K562 (cell line): ENCODE measurements around the gene FIZ1. TPM values are rescaled to one million over a fixed set of nuclear protein-coding genes. Genes with fewer than 3 reads are reported as not detected.

Experiments
- ATAC-seq: fragments of 200-7000 bp; cut with Tn5 transposase; 3 replicates; pipeline ENCODE4 v1.9.1; 2020; ENCODE audit warnings: moderate library complexity
- BruUV-seq: library from RNA; stranded (reverse); fragments of 400-500 nt; replicated peaks from 2 replicates; lab custom pipeline; 2021; lab: Mats Ljungman, UMichigan
- CTCF ChIA-PET: fragments of 300-600 bp; formaldehyde crosslinking; extraction: SDS; loops from one replicate; lab custom pipeline; 2021; ENCODE audit warnings: low intra/inter-chr PET ratio; lab: Yijun Ruan, JAX
- POLR2A ChIA-PET: fragments of 300-600, 350-650 bp; sonication (Branson Sonifier 250); formaldehyde crosslinking; extraction: SDS; loops from one replicate; lab custom pipeline; 2021; ENCODE audit warnings: antibody characterized with exemption, inconsistent platforms; lab: Yijun Ruan, JAX
- DNase-seq, 4 experiments: peaks; one replicate each; pipeline versions ENCODE4 v3.0.0 to v3.0.0-alpha.2; 2011 to 2018; ENCODE audit warnings: low spot score in 3 of 4, mixed read lengths in 3 of 4; ENCODE audit errors: extremely low read depth in 1 of 4
- FAIRE-seq: peaks from 2 replicates; lab custom pipeline; 2011; peaks lifted over from hg19 to GRCh38; lab: Jason Lieb, UNC
- H2AFZ ChIP-seq: 2 replicates; pipeline ENCODE4 v1.6.0; 2011; ENCODE audit warnings: low read depth, low read length, control low read depth, inconsistent platforms
- H3K27ac ChIP-seq: fragments of 200-600 bp; 3 replicates; pipeline ENCODE4 v1.8.0; 2011; ENCODE audit warnings: low read depth, mild to moderate bottlenecking, control low read depth, inconsistent platforms, low read length, moderate library complexity, mixed read lengths; ENCODE audit errors: extremely low read depth
- H3K27me3 ChIP-seq, 2 experiments: fragments of 300-600 bp in 1 of 2; 2 replicates in 1 of 2; 3 replicates in 1 of 2; pipeline versions ENCODE4 v1.6.0 to v1.8.0; 2011; ENCODE audit warnings: inconsistent platforms in 2 of 2, low read length in 2 of 2, mild to moderate bottlenecking in 1 of 2, mixed read lengths in 1 of 2, moderate library complexity in 1 of 2; ENCODE audit not compliant: control insufficient read depth in 2 of 2, insufficient read depth in 2 of 2
- H3K36me3 ChIP-seq: fragments of 300-600 bp; 3 replicates; pipeline ENCODE4 v1.8.0; 2011; ENCODE audit warnings: mild to moderate bottlenecking, low read length, inconsistent platforms; ENCODE audit not compliant: control insufficient read depth, insufficient read depth
- H3K4me1 ChIP-seq, 2 experiments: fragments of 200-600 bp in 1 of 2; replicated peaks in 1 of 2; 2 replicates in 1 of 2; 3 replicates in 1 of 2; pipeline versions ENCODE4 v1.5.1 to v1.8.0; 2011; ENCODE audit warnings: inconsistent platforms in 2 of 2, low read length in 2 of 2, mild to moderate bottlenecking in 1 of 2, mixed read lengths in 1 of 2, moderate library complexity in 1 of 2; ENCODE audit not compliant: control insufficient read depth in 2 of 2, insufficient read depth in 2 of 2
- H3K4me2 ChIP-seq: 2 replicates; pipeline ENCODE4 v1.6.1; 2011; ENCODE audit warnings: low read length, control low read depth, inconsistent platforms, mixed read lengths; ENCODE audit not compliant: insufficient read depth
- H3K4me3 ChIP-seq: fragments of 200-600 bp; sonication (generic), shearing (Covaris generic); 2 replicates; pipeline ENCODE4 v1.5.1; 2016; ENCODE audit warnings: control low read depth, inconsistent platforms
- H3K79me2 ChIP-seq: fragments of 200-600 bp; 3 replicates; pipeline ENCODE4 v1.8.0; 2011; ENCODE audit warnings: low read length, inconsistent platforms; ENCODE audit not compliant: control insufficient read depth, insufficient read depth
- H3K9ac ChIP-seq, 2 experiments: 2 replicates each; pipeline versions ENCODE4 v1.6.0 to v1.6.1; 2011; ENCODE audit warnings: low read depth in 2 of 2, low read length in 2 of 2, control low read depth in 1 of 2, inconsistent platforms in 1 of 2, mild to moderate bottlenecking in 1 of 2, mixed read lengths in 1 of 2; ENCODE audit not compliant: insufficient read depth in 1 of 2
- H3K9me1 ChIP-seq: one replicate; pipeline ENCODE4 v1.6.0; 2011; ENCODE audit warnings: inconsistent platforms, mild to moderate bottlenecking, low read length, moderate library complexity; ENCODE audit not compliant: control insufficient read depth, insufficient read depth
- H3K9me3 ChIP-seq: replicated peaks from 2 replicates; pipeline ENCODE4 v1.5.1; 2011; ENCODE audit warnings: low read depth, low read length, inconsistent platforms; ENCODE audit not compliant: control insufficient read depth, insufficient read depth
- H4K20me1 ChIP-seq: replicated peaks from 2 replicates; pipeline ENCODE4 v1.6.1; 2011; ENCODE audit warnings: low read length, inconsistent platforms, mixed read lengths; ENCODE audit not compliant: control insufficient read depth, insufficient read depth
- ZNF23 ChIP-seq: fragments of 250-450 bp; sonication (Bioruptor Pico); IDR thresholded peaks from 2 replicates; pipeline ENCODE4 v1.4.0; 2020; ENCODE audit warnings: mild to moderate bottlenecking
- WGBS: fragments of 100-300 bp; shearing (Covaris generic); methylation state at CpG from one replicate; pipeline ENCODE4 v1.1.6; 2016; ENCODE audit warnings: low coverage, mixed read lengths; ENCODE audit not compliant: insufficient coverage; ENCODE audit errors: missing lambda C conversion rate; 5-methylcytosine and 5-hydroxymethylcytosine counted together
- in situ Hi-C: fragments of 300-500 bp; cut with MboI; formaldehyde crosslinking; loops from 4 replicates; pipeline ENCODE4 v1.15.0; 2018; ENCODE audit warnings: inconsistent platforms, mixed read lengths
- intact Hi-C: fragments of 100-400 bp; cut with micrococcal nuclease; formaldehyde crosslinking; loops from 2 replicates; pipeline ENCODE4 v1.14.2; 2022
- polyA plus RNA-seq, 8 experiments: library from polyadenylated mRNA; depleted of rRNA in 4 of 8; stranded (reverse) in 5 of 8; unstranded in 3 of 8; fragments of >200 nt; fragmentation: Nextera tagmentation in 2 of 8; fragmentation: Illumina TruSeq in 1 of 8; extraction: Ambion mirVana in 2 of 8; extraction: Trizol in 1 of 8; gene quantifications; 2 replicates each; pipeline versions ENCODE4 v1.2.1 to v1.2.3, GENCODE V29; 2011 to 2014; ENCODE audit warnings: inconsistent platforms in 1 of 8, missing spikeins in 1 of 8
- total RNA-seq, 7 experiments: library from RNA; depleted of rRNA in 6 of 7; stranded (reverse); fragments of >200 nt in 6 of 7; fragmentation: Illumina TruSeq in 2 of 7; extraction: Trizol in 2 of 7; gene quantifications; 2 replicates each; pipeline versions ENCODE4 v1.2.1 to v1.2.3, GENCODE V29; 2011 to 2021; ENCODE audit warnings: low replicate concordance in 1 of 7
- TF ChIP-seq, protein P1 (sequence below), 3 experiments: IDR thresholded peaks in 2 of 3; conservative IDR thresholded peaks in 1 of 3; 2 replicates each; pipeline ENCODE4 v1.5.1; 2011 to 2012; ENCODE audit warnings: low read length in 3 of 3, mild to moderate bottlenecking in 3 of 3, control low read depth in 2 of 3, improper control_type of control experiment in 1 of 3, inconsistent platforms in 1 of 3, low read depth in 1 of 3, mixed read lengths in 1 of 3, moderate library complexity in 1 of 3; ENCODE audit not compliant: insufficient read depth in 2 of 3

Gene FIZ1
- total and polyA plus RNA-seq, 9 of the 15 experiments (the other 6 are each of a cell fraction or from before 2014, with no cell fraction given) = 0.79 to 17.5 (median 5.5) TPM

DNA sequence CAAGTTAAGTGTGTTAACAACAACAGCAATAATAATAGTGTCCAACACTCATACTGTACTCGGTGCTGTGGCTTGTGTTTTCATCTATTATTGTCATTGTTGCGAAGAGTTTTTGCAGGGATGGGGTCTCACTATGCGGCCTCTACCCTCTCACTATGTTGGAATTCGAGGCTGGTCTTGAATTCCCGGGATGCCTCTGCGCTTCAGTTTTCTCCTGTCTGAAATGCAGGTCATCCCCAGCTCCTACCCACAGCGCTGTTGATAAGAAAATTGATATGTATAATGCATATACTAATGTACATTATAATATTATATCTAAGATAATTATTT is 49.0 kb downstream of the FIZ1 start:
- Histone ChIP-seq H4K20me1 (no peaks in the 10 kb centered on the region), H3K27me3 (peaks cover 0 to 8% of the 10 kb centered on the region in 2 experiments; a peak in 3 of 5 replicates), H3K9me3 (no peaks in the 10 kb centered on the region), H3K4me3 (no peak overlapping the region), H3K9ac (peak overlapping the region in 1 of 2 experiments; percentile 81; a peak in 2 of 4 replicates), H3K27ac (no peak overlapping the region), H3K4me2 (peak overlapping the region; percentile 3; the same call in 1 of the 2 replicates), H2AFZ (peak overlapping the region; percentile 73), H3K79me2 (no peaks in the 10 kb centered on the region), H3K4me1 (peaks cover 31 to 35% of the 10 kb centered on the region in 2 experiments), H3K36me3 (no peaks in the 10 kb centered on the region), H3K9me1 (no peaks in the 10 kb centered on the region)
- TF ChIP-seq ZNF23 = no peak
- TF ChIP-seq, protein P1, sequence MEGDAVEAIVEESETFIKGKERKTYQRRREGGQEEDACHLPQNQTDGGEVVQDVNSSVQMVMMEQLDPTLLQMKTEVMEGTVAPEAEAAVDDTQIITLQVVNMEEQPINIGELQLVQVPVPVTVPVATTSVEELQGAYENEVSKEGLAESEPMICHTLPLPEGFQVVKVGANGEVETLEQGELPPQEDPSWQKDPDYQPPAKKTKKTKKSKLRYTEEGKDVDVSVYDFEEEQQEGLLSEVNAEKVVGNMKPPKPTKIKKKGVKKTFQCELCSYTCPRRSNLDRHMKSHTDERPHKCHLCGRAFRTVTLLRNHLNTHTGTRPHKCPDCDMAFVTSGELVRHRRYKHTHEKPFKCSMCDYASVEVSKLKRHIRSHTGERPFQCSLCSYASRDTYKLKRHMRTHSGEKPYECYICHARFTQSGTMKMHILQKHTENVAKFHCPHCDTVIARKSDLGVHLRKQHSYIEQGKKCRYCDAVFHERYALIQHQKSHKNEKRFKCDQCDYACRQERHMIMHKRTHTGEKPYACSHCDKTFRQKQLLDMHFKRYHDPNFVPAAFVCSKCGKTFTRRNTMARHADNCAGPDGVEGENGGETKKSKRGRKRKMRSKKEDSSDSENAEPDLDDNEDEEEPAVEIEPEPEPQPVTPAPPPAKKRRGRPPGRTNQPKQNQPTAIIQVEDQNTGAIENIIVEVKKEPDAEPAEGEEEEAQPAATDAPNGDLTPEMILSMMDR (IDR thresholded peaks at IDR 0.05 in 2 of 3, conservative IDR thresholded peaks at IDR 0.05 in 1 of 3; ENCODE audit: insufficient read depth in 2 of 3, low read depth in 1 of 3, low read length in 3 of 3) = 0 out of 6 replicates have a peak, but pooled peaks of 1 of the 3 experiments have one; percentile 3
- no peak for FAIRE-seq
- WGBS = 58% methylated on average over 7 of the region's 7 CpGs
- POLR2A ChIA-PET = interaction anchor here (1.1 kb wide), 1 partner anchor 9 kb away, joined by 3 read pairs; no protein-coding TSS in a partner anchor
- in situ Hi-C loops (no loop called here), intact Hi-C loops (no loop called here)
- CTCF ChIA-PET = no interaction called here
- BruUV-seq = no TSS peak
- no peak for DNase-seq
- ATAC-seq = no peak
